ES-I3 (cell line): ENCODE measurements around the gene TGM4.
"Not testable (repeated sequence)": the region's sequence is repeated elsewhere in the genome, so short reads cannot be mapped to it uniquely, and the experiment has no call there.

Experiments used
- H3K36me3 ChIP-seq: 2 replicates; pipeline ENCODE4 v1.6.1; 2013; ENCODE audit warnings: mild to moderate bottlenecking, low read length, control low read depth, moderate library complexity; ENCODE audit not compliant: insufficient read depth
- H3K4me1 ChIP-seq: 2 replicates; pipeline ENCODE4 v1.6.1; 2013; ENCODE audit warnings: mild to moderate bottlenecking, control low read depth, low read length; ENCODE audit not compliant: insufficient read depth
- H3K9ac ChIP-seq: 2 replicates; pipeline ENCODE4 v1.6.1; 2013; ENCODE audit warnings: low read depth, mild to moderate bottlenecking, low read length, moderate library complexity
- H3K9me3 ChIP-seq: 2 replicates; pipeline ENCODE4 v1.6.1; 2013; ENCODE audit warnings: mild to moderate bottlenecking, low read length, moderate library complexity; ENCODE audit not compliant: control insufficient read depth, insufficient read depth

TGM4 gene

DNA sequence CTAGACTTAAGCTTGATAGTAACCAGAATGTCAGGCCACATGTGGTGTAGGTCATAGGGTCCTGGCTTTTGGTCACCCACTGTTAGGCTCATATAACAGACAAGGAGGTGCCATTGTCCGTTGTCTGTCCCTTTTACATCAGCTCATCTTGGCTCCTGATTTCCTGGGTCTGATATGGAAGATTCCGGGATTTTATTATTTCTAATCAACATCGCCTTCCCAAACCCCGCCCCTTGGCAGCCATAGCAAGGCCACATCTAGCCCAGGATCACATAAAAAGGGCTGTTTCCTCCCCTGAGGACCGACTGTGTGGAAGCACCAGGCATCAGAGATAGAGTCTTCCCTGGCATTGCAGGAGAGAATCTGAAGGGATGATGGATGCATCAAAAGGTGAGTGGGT lies at the start of gene TGM4:
Gene TGM4, plus strand, starts transcription at position 301 of the 400 bp plus-strand sequence. Its CDS starts 71 bp downstream, at position 372.
- H3K36me3 ChIP-seq, result no peaks in the 10 kb centered on the region
- H3K9me3 ChIP-seq, result no peaks in the 10 kb centered on the region
- H3K9ac ChIP-seq, result no peak within 1 kb of the TSS
- H3K4me1 ChIP-seq, result no peaks in the 10 kb centered on the region

GRCh38 chr3:44825264-44825925 lies 49.0 kb upstream of the TGM4 start:
- Histone ChIP-seq H3K9me3 (peaks cover 4% of the 10 kb centered on the region; the same call in 1 of the 2 replicates), H3K36me3 (no peaks in the 10 kb centered on the region; the same call in 1 of the 2 replicates), H3K4me1 (no peaks in the 10 kb centered on the region), H3K9ac (no peak overlapping the region)

GRCh38 chr3:44827196-44827595 lies 47.2 kb upstream of the TGM4 start:
- H3K9me3 ChIP-seq, result peaks cover 4% of the 10 kb centered on the region; the same call in 1 of the 2 replicates
- no peaks in the 10 kb centered on the region; the same call in 1 of the 2 replicates for H3K36me3 ChIP-seq
- H3K9ac ChIP-seq, result no peak overlapping the region
- no peaks in the 10 kb centered on the region for H3K4me1 ChIP-seq

- no peaks in the 10 kb centered on the region for H3K9me3 ChIP-seq
- no peak overlapping the region for H3K9ac ChIP-seq
- no peaks in the 10 kb centered on the region for H3K4me1 ChIP-seq
- H3K36me3 ChIP-seq, result no peaks in the 10 kb centered on the region
These were observed 43.2 kb upstream of the TGM4 start for GRCh38 chr3:44831232-44831631.

DNA sequence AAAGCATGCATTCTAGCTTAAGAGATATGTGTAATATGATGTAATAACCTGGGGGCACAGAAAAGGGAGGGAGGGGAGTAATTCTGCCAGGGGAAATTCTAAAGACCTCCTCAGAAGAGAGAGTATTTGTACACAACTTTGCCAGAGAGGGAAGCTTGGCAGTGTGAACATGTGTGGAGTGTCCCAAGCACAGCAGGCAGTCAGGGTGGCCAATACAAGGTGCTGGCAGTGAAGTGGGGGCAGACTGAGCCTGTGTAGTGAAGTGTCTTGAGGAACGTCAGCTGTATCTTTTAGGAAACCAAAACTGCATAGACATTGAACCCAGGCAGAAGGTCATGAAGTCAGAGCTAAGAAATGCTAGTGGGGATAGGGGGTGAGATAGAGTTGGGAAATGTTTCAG lies 42.4 kb upstream of the TGM4 start:
- Histone ChIP-seq H3K4me1 (no peaks in the 10 kb centered on the region), H3K9me3 (peaks cover 5% of the 10 kb centered on the region), H3K36me3 (no peaks in the 10 kb centered on the region; the same call in 1 of the 2 replicates), H3K9ac (no peak overlapping the region)

DNA sequence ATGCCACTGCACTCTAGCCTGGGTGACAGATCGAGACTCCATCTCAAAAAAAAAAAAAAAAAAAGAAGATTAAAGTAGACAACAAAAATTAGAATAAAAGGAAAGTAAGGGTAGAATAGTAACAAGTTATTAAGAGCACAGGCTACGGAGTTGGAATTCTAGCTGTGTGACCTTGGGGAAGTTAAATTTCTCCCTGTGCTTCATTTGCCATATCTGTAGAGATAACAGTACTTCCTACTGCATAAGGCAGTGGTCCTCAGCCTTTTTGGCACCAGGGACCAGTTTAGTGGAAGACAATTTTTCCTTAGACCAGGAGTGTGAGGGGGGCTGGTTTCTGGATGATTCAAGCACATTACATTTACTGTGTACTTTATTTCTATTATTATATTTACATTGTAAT lies 41.4 kb upstream of the TGM4 start:
- Histone ChIP-seq H3K9me3 (peaks cover 5% of the 10 kb centered on the region), H3K36me3 (no peaks in the 10 kb centered on the region; the same call in 1 of the 2 replicates), H3K4me1 (no peaks in the 10 kb centered on the region), H3K9ac (no peak overlapping the region)

GRCh38 chr3:44833394-44833793 lies 41.0 kb upstream of the TGM4 start:
- H3K9me3 ChIP-seq, result peaks cover 5% of the 10 kb centered on the region
- H3K36me3 ChIP-seq, result no peaks in the 10 kb centered on the region; the same call in 1 of the 2 replicates
- H3K4me1 ChIP-seq, result no peaks in the 10 kb centered on the region
- H3K9ac ChIP-seq, result no peak overlapping the region

- Histone ChIP-seq H3K4me1 (no peaks in the 10 kb centered on the region), H3K9ac (no peak overlapping the region), H3K36me3 (peaks cover 3% of the 10 kb centered on the region; the same call in 1 of the 2 replicates), H3K9me3 (peaks cover 5% of the 10 kb centered on the region)
These were observed 38.7 kb upstream of the TGM4 start for GRCh38 chr3:44835684-44836083.

- Histone ChIP-seq H3K9me3 (no peaks in the 10 kb centered on the region), H3K9ac (no peak overlapping the region), H3K4me1 (no peaks in the 10 kb centered on the region), H3K36me3 (peaks cover 9% of the 10 kb centered on the region)
These were observed 32.0 kb upstream of the TGM4 start for GRCh38 chr3:44842376-44842775.

DNA sequence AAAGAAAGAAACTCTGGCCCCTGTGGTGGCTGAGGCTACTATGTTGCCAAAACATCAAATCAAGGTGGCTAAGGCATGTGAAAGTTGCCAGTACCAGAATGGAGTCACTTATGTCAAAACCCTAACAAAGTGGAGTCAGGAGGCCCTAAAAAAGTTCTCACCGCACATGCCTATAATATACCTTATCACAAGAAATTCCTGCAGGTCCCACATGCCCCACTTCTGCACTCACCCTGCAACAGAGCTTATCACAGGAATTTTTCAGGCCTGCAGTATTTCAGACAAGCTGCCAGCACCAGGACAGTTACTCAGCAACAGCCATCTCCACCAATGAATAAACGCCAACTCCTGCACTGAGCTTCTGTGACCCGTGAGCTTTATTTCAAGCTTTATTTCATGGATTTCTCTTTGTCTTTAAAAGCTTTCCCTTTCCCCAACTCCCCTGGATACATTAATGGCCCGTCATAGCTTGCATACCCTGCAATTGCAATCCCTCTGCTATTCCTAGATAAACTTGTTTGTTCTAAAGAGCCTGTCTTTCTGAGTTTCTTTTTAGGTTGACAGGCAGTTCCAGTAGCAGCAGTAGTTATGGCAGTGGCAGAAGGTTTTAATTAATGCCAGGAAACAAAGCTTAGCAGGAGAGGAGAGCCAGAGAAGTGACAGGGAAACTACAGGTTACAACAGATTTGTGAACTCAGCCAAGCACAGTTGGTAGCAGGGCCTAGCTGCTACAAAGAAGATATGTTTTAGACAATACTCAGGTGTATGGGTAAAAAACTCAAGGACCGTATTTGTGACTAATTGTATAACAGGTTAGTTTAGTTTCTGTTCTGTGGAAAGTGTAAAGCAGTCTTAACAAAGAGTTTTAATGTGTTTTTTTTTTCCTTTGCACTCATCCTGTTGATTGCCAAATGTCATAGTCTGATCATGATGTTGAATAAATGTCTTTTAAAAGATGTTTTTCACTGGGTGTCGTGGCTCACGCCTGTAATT lies 28.6 kb upstream of the TGM4 start:
- Histone ChIP-seq H3K9ac (no peak overlapping the region), H3K4me1 (no peaks in the 10 kb centered on the region), H3K36me3 (peaks cover 7% of the 10 kb centered on the region), H3K9me3 (no peaks in the 10 kb centered on the region)

GRCh38 chr3:44848634-44849033 lies 25.8 kb upstream of the TGM4 start:
- Histone ChIP-seq H3K9me3 (no peaks in the 10 kb centered on the region), H3K9ac (no peak overlapping the region), H3K36me3 (peaks cover 6% of the 10 kb centered on the region), H3K4me1 (no peaks in the 10 kb centered on the region)

GRCh38 chr3:44856663-44857062 lies 17.7 kb upstream of the TGM4 start:
- H3K36me3 ChIP-seq, H3K4me1 ChIP-seq, H3K9me3 ChIP-seq, H3K9ac ChIP-seq: not testable (repeated sequence)

DNA sequence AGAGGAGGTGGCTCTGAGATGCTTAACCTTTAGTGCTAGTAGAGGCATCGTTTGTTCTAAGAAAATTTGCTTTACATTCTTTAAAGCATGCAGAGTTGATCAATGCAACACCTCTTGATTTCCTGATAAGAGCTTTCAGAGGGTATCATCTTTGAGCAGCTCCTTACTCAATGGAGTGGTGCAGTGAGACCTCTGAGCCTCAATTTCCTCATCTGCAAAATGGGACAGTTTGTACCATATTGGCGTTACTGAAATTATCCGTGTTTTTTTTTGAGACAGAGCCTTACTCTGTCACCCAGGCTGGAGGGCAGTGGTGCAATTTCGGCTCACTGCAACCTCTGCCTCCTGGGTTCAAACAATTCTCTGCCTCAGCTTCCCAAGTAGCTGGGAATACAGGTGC lies 14.3 kb upstream of the TGM4 start:
- Histone ChIP-seq H3K9ac (no peak overlapping the region), H3K4me1 (no peaks in the 10 kb centered on the region), H3K36me3 (no peaks in the 10 kb centered on the region), H3K9me3 (no peaks in the 10 kb centered on the region)

DNA sequence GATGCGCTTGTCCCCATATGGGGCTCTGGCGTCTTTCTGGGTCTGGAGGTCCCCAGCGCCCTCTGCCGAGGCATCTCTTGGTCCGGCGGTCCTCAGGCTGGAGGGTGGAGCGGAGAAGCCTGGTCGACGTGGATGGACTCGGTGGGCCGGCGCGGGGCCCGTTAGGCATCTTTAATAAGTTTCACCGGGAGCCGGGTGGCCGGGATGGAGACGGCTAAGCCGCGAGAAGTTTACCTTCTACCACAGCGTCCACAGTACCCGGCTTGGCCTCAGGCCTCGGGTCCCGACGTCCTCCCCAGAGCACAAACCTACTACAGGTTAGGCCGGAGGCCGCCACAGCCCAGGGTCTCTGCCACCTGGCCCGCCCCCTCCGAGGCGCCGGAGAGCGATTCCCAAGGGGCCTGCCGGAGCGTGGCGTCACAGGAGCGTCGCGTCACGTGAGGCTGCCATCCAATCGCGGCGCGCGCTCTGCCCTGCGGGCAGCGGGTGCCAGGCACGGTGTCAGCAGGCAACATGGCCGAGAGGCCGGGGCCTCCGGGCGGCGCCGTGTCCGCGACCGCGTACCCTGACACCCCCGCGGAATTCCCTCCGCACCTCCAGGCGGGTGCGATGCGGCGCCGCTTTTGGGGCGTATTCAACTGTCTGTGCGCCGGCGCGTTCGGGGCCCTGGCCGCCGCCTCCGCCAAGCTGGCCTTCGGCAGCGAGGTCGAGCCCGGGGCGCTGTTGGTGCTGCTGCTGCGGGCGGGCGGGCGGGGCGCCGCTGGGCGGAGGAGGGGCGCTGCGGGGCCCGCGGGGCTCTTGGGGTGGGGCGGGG lies 12.8 kb upstream of the TGM4 start, which contains the start of gene TMEM42:
Gene TMEM42, plus strand, starts transcription at position 501 of the 814 bp plus-strand sequence. Its CDS starts 13 bp downstream, at position 514.
- H3K36me3 ChIP-seq, result no peaks in the 10 kb centered on the region

More for the DNA sequence above, 12.8 kb upstream of the TGM4 start, which contains the start of gene TMEM42:
- H3K9me3 ChIP-seq, result no peaks in the 10 kb centered on the region
- peak within 1 kb of the TSS; percentile 79 for H3K9ac ChIP-seq
- no peaks in the 10 kb centered on the region for H3K4me1 ChIP-seq
